Measurements from ENCODE around the gene SLC37A1. TPM values are rescaled to one million over a fixed set of nuclear protein-coding genes. Genes with fewer than 3 reads are reported as not detected.

The SLC37A1 gene
- total and polyA plus RNA-seq, 10 donors = 6.9 to 31.4 (median 23.2) TPM

- Histone ChIP-seq H3K9me3 (peaks cover 0 to 6% (median 0%) of the 10 kb centered on the region in 8 donors), H3K36me3 (no peaks in the 10 kb centered on the region), H3K4me3 (no peak overlapping the region), H3K27ac (no peak overlapping the region), H3K27me3 (replicated peaks in 1 of 7) (peaks cover 0 to 45% (median 0%) of the 10 kb centered on the region in 7 donors), H3K4me1 (peaks cover 0 to 12% (median 7%) of the 10 kb centered on the region in 6 donors)
- intact Hi-C loops (cut with DNase I; ENCODE audit: low total_unique reads) = no loop called here
- no peak for DNase-seq
- TF ChIP-seq POLR2AphosphoS5 (IDR thresholded peaks at IDR 0.05) (no peak), CTCF (IDR thresholded peaks at IDR 0.05 in 8 of 11, conservative IDR thresholded peaks at IDR 0.05 in 3 of 11) (no peak), POLR2A (IDR thresholded peaks at IDR 0.05) (no peak)
- 86 to 95% (median 89%) methylated on average over 2 of the region's 2 CpGs for WGBS, 5 donors
These were observed 83.0 kb downstream of the SLC37A1 start for GRCh38 chr21:42596657-42597056.

GRCh38 chr21:42597487-42598158, 84.0 kb downstream of the SLC37A1 start:
- Histone ChIP-seq H3K36me3 (no peaks in the 10 kb centered on the region), H3K9me3 (peaks cover 0 to 6% (median 0%) of the 10 kb centered on the region in 8 donors), H3K4me1 (peaks cover 0 to 10% (median 7%) of the 10 kb centered on the region in 6 donors), H3K27me3 (replicated peaks in 1 of 7) (peaks cover 0 to 46% (median 0%) of the 10 kb centered on the region in 7 donors), H3K4me3 (no peak overlapping the region), H3K27ac (no peak overlapping the region)
- intact Hi-C loops (cut with DNase I; ENCODE audit: low total_unique reads) = no loop called here
- TF ChIP-seq POLR2A (IDR thresholded peaks at IDR 0.05) (no peak), POLR2AphosphoS5 (IDR thresholded peaks at IDR 0.05) (no peak), CTCF (IDR thresholded peaks at IDR 0.05 in 8 of 11, conservative IDR thresholded peaks at IDR 0.05 in 3 of 11) (no peak)
- DNase-seq = no peak
- WGBS, 5 donors = 75 to 94% (median 84%) methylated on average over 9 to 11 of the region's 11 CpGs

GRCh38 chr21:42598159-42598735, 84.6 kb downstream of the SLC37A1 start:
- 88 to 94% (median 92%) methylated on average over 11 of the region's 11 CpGs for whole genome bisulfite sequencing, 5 donors
- DNase-seq = no peak
- H3K4me3 ChIP-seq = no peak overlapping the region
- TF ChIP-seq POLR2AphosphoS5 (IDR thresholded peaks at IDR 0.05) (no peak), POLR2A (IDR thresholded peaks at IDR 0.05) (no peak), CTCF (IDR thresholded peaks at IDR 0.05 in 8 of 11, conservative IDR thresholded peaks at IDR 0.05 in 3 of 11) (no peak)
- H3K36me3 ChIP-seq = no peaks in the 10 kb centered on the region
- H3K9me3 ChIP-seq = peaks cover 0 to 6% (median 0%) of the 10 kb centered on the region in 8 donors
- H3K27ac ChIP-seq = no peak overlapping the region
- peaks cover 0 to 40% (median 0%) of the 10 kb centered on the region in 7 donors for H3K27me3 ChIP-seq (replicated peaks in 1 of 7)
- intact Hi-C loops (cut with DNase I; ENCODE audit: low total_unique reads) = no loop called here
- H3K4me1 ChIP-seq = peaks cover 0 to 4% (median 3%) of the 10 kb centered on the region in 6 donors

- intact Hi-C loops (cut with DNase I; ENCODE audit: low total_unique reads) = no loop called here
- WGBS, 5 donors = 79 to 96% (median 87%) methylated on average over 2 to 4 of the region's 4 CpGs
These were observed 85.8 kb downstream of the SLC37A1 start for GRCh38 chr21:42599486-42599885.

More at GRCh38 chr21:42599486-42599885, 85.8 kb downstream of the SLC37A1 start:
- Histone ChIP-seq H3K9me3 (peaks cover 0 to 14% (median 8%) of the 10 kb centered on the region in 8 donors), H3K27ac (no peak overlapping the region), H3K27me3 (replicated peaks in 1 of 7) (peaks cover 0 to 32% (median 0%) of the 10 kb centered on the region in 7 donors), H3K36me3 (no peaks in the 10 kb centered on the region), H3K4me1 (no peaks in the 10 kb centered on the region), H3K4me3 (no peak overlapping the region)
- DNase-seq = no peak
- TF ChIP-seq POLR2AphosphoS5 (IDR thresholded peaks at IDR 0.05) (no peak), CTCF (IDR thresholded peaks at IDR 0.05 in 8 of 11, conservative IDR thresholded peaks at IDR 0.05 in 3 of 11) (no peak), POLR2A (IDR thresholded peaks at IDR 0.05) (no peak)

Measured in spleen (tissue), 11 donors.